GM19351 (cell line): ENCODE results near the gene PRSS22.

Experiments used
- ATAC-seq: cut with Tn5 transposase; IDR thresholded peaks from one replicate; pipeline ENCODE4 v1.9.1; 2021; ENCODE audit warnings: mild to moderate bottlenecking, moderate library complexity; ENCODE audit not compliant: unreplicated experiment

Gene PRSS22

DNA sequence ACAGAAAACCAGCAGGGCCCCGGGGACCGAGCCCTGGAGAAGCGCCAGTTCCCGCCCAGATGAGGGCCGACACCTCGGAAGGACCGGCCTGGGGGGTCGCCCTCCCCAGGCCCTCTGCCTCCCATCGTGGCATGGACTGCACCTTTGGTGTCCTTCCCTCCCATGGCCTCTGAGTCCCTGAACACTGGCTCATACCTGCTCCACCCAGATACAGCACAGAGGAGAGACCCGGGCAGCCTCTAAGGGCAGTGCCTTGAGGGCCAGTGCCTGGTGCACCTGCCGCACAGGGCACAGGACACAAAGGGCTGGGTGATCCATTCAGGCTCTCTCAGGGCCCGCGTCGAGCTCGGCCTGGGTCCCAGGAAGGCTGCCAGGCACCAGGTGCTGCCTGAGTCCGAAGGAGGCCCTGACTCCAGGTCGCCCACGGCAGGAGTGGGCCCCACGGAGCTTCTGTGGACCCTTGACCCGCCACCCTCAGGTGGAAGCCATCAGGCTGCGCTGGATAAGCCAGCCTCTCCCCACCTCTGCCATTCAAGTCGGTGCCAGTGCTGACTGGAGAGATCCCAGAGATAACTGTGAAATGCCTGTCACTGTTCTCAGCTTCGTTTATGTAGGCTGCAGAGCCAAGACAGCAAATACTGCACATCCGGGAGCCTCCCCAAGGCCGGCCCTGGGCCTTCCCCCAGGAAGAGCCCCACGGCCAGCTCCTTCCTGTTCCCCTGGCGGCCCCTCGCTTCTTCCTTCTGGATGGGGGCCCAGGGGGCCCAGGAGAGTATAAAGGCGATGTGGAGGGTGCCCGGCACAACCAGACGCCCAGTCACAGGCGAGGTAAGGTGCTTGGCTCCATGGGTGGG, 28.2 kb downstream of the PRSS22 start, which contains the start of gene ZG16B:
Gene ZG16B, plus strand, starts transcription at position 803 of the 854 bp plus-strand sequence. CDS start 139 bp downstream, outside the sequence.
- ATAC-seq, result no peak

GRCh38 chr16:2828876-2829430, 29.0 kb downstream of the PRSS22 start:
- ATAC-seq, result no peak

GRCh38 chr16:2828521-2828840, 29.5 kb downstream of the PRSS22 start:
- ATAC-seq, result no peak

DNA sequence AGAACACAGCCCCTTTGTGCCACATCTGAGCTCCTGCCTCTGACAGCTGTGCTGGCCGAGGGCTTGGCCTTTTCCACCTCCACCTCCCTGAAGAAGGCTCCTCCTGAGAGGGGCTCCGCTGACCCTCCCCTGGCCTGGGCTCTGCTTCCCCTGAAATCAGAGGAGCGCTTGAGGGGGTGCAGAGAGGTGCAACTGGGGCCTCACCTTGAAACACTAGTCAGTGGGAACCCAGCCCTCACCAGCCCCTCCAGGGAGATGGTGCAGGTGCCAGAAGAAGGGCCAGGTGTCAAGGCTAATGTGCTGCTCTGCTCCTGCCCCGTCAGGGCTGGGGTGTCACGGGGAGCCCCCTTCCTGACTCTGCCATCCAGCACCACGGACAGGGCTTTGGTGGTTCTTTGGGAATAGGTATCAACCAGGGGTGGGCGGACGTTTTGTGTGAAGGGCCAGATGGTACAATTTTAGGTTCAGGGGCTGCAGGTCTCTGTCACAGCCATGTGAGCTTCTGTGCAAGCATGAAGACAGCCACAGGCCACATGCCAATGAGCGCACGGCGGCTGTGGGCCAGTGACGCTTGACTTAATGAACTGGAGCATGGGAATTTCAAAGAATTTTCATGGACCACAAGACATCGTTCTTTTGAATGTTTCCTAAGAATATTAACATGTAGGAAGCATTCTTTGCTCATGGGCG, 30.0 kb downstream of the PRSS22 start:
- no peak for ATAC-seq

DNA sequence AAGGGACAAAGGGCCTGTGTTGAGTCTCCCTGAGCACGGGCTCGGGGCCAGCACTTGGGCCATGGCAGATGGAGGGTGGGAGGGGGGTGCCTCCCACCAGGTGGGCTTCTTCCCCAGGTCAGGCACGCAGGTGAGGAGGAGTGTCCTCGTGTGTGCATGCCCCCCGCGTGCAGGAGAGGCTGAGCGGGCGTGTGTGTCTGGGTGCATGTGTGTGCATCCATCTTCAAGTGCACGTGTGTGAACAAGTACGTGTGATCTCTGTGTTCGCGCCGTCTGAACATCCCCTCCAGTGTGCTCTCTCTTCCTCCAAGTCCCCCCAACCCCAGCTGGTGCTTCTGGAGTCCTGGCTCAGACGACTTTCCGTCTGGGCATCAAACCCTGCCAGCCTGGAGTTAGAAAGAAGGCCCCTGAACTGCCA, 30.6 kb downstream of the PRSS22 start:
- ATAC-seq, result no peak

DNA sequence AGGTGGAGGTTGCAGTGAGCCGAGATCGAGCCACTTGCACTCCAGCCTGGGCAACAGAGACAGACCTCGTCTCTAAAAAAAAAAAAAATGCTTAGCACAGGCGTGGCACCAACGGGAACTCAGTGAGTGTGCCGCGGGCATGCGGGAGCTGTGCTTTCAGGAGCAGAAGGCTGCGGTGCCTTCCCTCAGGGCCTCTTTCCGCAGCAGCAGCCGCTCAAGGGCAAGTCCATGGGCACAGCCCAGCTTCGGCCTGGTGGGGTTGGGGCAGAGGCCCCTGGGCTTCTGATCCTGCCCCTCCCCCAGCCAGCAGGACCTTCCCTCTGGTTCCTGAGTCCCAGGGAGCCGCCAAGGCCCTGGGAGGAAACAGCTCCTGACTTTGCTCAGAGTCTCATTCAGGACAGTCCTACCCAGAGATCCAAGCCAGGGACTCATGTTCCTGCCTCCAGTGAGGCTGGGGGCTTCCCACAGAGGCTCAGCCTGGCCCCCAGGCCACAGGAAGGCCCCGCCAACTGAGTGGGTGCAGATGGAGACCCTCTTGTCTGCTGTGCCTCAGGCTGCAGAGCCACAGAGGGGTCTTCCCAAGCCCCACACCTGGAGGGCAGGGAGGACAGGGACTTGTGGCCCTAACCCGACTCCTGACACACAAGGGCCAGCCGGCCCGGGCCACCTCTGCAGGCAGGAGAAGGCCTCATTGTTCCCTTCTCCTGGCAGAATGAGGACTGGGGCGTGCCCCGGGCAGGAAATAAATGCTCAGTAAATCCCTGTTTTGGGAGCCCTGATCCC, 31.2 kb downstream of the PRSS22 start:
- no peak for ATAC-seq

DNA sequence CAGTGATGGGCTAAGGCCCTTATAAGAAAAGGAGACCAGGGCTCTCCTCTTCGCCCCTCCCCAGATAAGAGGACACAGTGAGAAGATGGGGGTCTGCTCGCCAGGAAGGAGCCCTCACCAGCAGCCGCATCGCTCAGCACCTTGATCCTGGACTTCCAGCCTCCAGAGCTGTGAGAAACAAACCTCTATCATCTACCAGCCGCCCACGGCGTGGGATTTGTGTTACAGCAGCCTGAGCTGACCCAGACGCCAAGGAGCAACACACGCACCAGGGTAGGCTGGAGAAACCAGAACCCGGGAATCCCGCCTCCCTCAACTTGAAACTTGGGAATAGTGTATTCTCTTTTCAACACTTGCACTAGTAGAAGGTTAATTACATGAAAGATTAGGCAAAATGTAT, 32.1 kb downstream of the PRSS22 start:
- ATAC-seq, result no peak

DNA sequence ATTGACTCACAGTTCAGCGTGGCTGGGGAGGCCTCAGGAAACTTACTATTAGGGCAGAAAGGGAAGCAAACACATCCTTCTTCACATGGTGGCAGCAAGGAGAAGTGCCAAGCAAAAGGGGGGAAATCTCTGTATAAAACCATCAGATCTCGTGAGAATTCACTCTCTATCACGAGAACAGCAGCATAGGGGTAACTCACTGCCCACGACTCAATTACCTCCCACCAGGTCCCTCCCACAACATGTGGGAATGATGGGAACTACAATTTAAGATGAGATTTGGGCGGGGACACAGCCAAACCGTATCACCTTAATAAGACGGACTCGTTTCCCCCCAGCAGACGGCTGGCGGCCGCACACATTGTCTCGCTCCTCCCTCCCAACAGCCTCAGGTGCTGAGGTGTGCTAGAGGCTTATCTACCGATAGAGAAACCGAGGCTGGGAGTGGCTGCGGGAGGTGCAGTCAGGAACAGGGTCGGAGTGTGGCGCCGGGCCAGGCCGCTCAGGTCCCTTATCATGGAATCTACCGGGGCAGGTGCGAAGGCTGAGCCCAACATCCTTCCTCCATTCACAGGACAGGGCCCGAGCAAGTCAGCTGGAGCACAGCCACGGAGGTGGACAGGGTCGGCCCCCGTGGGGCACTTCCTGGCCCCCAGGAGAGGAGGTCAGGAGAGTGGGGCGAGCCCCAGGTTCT, 32.8 kb downstream of the PRSS22 start:
- ATAC-seq, result no peak

DNA sequence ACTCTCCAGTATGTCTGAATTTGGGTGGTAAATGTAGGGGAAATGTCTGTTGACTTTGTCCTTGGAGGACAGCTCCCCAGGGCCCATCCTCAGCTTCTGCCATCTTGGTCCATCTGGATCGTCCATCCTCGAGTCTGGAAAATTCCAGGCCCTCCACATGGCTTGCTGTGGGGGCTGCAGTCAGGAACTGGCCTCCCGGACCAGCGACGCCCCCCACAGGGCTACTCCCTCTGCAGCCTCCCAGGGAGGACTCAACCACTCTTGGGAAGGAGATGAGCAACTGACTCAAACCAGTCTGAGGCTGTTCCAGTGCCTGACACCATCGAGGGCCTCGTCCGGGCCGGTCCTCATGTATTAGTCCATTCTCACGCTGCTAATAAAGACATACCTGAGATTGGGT, 33.3 kb downstream of the PRSS22 start:
- ATAC-seq, result no peak

DNA sequence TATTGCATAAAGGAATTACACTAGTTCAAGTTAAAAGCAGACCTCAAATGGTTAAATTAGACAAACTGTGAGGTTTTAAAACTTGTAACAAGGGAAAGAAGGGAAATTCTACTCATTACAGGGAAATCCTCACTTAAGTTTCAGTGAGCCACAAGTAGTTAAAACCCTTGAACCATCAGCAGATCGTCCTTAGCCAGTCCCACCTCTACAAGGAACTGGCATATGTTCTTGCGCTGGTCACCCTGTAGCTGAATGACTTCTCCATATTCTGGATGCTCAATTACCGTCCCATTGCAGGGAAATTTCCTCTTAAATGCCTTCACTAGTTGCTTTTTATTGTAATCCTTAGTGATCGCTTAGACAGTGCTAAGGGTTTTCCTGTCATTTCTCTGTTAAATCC, 35.5 kb downstream of the PRSS22 start:
- no peak for ATAC-seq

- ATAC-seq, result no peak
Measured at GRCh38 chr16:2822158-2822495, 35.8 kb downstream of the PRSS22 start.

DNA sequence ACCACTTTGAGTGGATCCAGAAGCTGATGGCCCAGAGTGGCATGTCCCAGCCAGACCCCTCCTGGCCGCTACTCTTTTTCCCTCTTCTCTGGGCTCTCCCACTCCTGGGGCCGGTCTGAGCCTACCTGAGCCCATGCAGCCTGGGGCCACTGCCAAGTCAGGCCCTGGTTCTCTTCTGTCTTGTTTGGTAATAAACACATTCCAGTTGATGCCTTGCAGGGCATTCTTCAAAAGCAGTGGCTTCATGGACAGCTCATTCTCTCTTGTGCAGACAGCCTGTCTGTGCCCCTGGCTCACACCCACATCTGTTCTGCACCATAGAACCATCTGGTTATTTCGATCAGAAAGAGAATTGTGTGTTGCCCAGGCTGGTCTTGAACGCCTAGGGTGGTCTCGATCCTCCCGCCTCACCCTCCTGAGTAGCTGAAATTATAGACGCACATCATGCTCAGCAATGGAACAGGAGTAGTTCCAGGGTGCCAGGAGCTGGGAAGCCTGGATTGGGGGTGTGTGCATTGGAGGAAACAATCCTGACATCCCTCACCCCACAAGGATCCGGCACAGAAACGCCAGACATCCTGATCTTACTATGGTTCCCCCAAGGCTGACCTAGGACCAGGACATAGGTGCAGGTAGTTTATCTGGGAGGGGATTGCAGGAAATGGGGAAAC, 36.3 kb downstream of the PRSS22 start:
- no peak for ATAC-seq

DNA sequence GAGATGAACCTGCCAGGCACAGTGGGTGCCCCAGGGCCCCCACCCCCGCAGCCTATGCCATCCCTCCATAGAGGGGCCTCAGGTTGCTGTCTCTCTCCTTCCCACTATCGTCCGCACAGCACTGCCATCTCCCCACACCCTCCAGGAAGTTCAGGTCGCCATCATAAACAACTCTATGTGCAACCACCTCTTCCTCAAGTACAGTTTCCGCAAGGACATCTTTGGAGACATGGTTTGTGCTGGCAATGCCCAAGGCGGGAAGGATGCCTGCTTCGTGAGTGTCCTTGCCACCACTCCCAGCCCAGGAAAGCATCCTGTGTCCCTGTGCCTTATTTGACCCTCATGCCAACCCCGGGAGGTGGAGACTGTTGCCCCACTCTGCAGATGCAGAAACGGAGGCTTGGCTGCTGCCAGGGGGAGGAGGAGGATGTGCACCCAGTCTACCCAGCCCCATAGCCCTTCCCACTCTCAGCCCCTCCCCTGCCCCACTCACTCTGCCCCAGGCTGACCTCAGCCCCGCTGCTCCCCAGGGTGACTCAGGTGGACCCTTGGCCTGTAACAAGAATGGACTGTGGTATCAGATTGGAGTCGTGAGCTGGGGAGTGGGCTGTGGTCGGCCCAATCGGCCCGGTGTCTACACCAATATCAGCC, 37.0 kb downstream of the PRSS22 start:
- no peak for ATAC-seq

- ATAC-seq, result no peak
Measured at GRCh38 chr16:2819939-2820835, 37.8 kb downstream of the PRSS22 start.

- no peak for ATAC-seq
Measured at GRCh38 chr16:2819179-2819938, 38.6 kb downstream of the PRSS22 start.

DNA sequence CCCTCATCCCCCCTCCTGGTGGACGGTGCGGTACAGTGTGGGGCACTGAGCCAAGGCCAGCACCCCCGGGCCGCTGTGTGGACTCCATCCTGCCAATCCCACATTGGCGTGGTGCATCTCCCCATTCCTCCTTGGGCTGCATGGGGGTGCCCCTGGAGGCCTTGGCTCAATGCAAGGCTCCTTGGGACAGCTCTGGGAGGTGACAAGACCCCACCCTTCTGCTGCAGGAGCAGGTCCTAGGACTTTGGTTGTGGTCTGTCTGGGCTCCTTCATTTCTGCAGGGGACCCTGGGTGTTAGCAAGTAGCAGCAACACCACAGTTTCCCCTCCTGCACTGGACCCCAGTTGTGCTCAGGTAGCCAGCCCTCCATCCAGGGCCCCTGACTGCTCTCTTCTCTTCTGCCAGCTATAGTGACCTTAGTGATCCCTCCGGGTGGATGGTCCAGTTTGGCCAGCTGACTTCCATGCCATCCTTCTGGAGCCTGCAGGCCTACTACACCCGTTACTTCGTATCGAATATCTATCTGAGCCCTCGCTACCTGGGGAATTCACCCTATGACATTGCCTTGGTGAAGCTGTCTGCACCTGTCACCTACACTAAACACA, 39.6 kb downstream of the PRSS22 start:
- ATAC-seq, result no peak
